HepG2 (cell line): ENCODE measurements around the gene VEGFB. TPM values are rescaled to one million over a fixed set of nuclear protein-coding genes. Genes with fewer than 3 reads are reported as not detected.

Source experiments
- FOXP1 ChIP-seq, 2 experiments: fragments of 450-650 bp in 1 of 2; IDR thresholded peaks; 2 replicates each; pipeline ENCODE4 v1.6.1; 2017 to 2018; ENCODE audit warnings: antibody characterized with exemption in 1 of 2
- HMG20B ChIP-seq: conservative IDR thresholded peaks from 2 replicates; pipeline ENCODE4 v1.6.1; 2016; ENCODE audit warnings: missing genetic modification reagents, missing compliant biosample characterization
- KAT7 ChIP-seq: IDR thresholded peaks from 2 replicates; pipeline ENCODE4 v1.6.1; 2018; ENCODE audit warnings: borderline replicate concordance, missing compliant biosample characterization
- PLSCR1 ChIP-seq: sonication (generic); formaldehyde crosslinking; IDR thresholded peaks from 2 replicates; pipeline ENCODE4 v1.5.0; 2020; ENCODE audit warnings: missing genetic modification reagents, mild to moderate bottlenecking, borderline replicate concordance
- SRSF4 ChIP-seq: fragments of 200-400 bp; formaldehyde crosslinking; IDR thresholded peaks from one replicate; pipeline ENCODE4 v1.6.1; 2018; ENCODE audit warnings: mild to moderate bottlenecking, low read depth, low read length, moderate library complexity; ENCODE audit not compliant: poor library complexity, severe bottlenecking
- STAT6 ChIP-seq: sonication (generic); formaldehyde crosslinking; IDR thresholded peaks from 2 replicates; pipeline ENCODE4 v1.4.0; 2020; ENCODE audit warnings: missing genetic modification reagents, mild to moderate bottlenecking, borderline replicate concordance
- TCF7 ChIP-seq: sonication (generic); IDR thresholded peaks from 2 replicates; pipeline ENCODE4 v1.6.1; 2016; ENCODE audit warnings: antibody characterized with exemption, low read depth
- YY1 ChIP-seq: IDR thresholded peaks from 2 replicates; pipeline ENCODE4 v1.6.1; 2011; ENCODE audit warnings: low read length, low read depth, moderate library complexity, mild to moderate bottlenecking; ENCODE audit not compliant: insufficient read depth, insufficient replicate concordance
- ZMAT3 ChIP-seq: sonication (generic); formaldehyde crosslinking; conservative IDR thresholded peaks from 2 replicates; pipeline ENCODE4 v1.7.0; 2021; ENCODE audit warnings: missing genetic modification reagents
- ZNF720 ChIP-seq: sonication (generic); formaldehyde crosslinking; IDR thresholded peaks from 2 replicates; pipeline ENCODE4 v1.4.0; 2020; ENCODE audit warnings: missing genetic modification reagents
- ZSCAN12 ChIP-seq: sonication (generic); formaldehyde crosslinking; IDR thresholded peaks from 2 replicates; pipeline ENCODE4 v1.9.0; 2021; ENCODE audit warnings: mild to moderate bottlenecking, missing genetic modification reagents
- polyA plus RNA-seq, 8 experiments: library from polyadenylated mRNA; depleted of rRNA in 3 of 8; stranded (reverse) in 7 of 8; unstranded in 1 of 8; fragments of >200 nt; fragmentation: Illumina TruSeq in 4 of 8; extraction: Trizol in 4 of 8; gene quantifications; 2 replicates each; pipeline versions ENCODE4 v1.2.1 to v1.2.3, GENCODE V29; 2011 to 2016; ENCODE audit warnings: low read depth in 4 of 8, missing spikeins in 1 of 8, mixed read lengths in 1 of 8; ENCODE audit not compliant: insufficient read depth in 1 of 8
- total RNA-seq, 5 experiments: library from RNA; depleted of rRNA; stranded (reverse); fragments of >200 nt; fragmentation: Illumina TruSeq; extraction: Trizol; gene quantifications; 2 replicates each; pipeline ENCODE4 v1.2.3, GENCODE V29; 2016; ENCODE audit warnings: low read depth in 1 of 5
- TF ChIP-seq, protein P1 (sequence below): sonication (generic); formaldehyde crosslinking; IDR thresholded peaks from 2 replicates; pipeline ENCODE4 v1.4.0; 2020; ENCODE audit warnings: missing genetic modification reagents, borderline replicate concordance
- TF ChIP-seq, protein P2 (sequence below): IDR thresholded peaks from 2 replicates; pipeline ENCODE4 v1.6.1; 2016; ENCODE audit warnings: control low read depth
- TF ChIP-seq, protein P3 (sequence below): IDR thresholded peaks from 2 replicates; pipeline ENCODE4 v1.4.0; 2020; ENCODE audit warnings: mild to moderate bottlenecking, missing genetic modification reagents
- TF ChIP-seq, protein P4 (sequence below): sonication (generic); formaldehyde crosslinking; IDR thresholded peaks from 2 replicates; pipeline ENCODE4 v1.9.0; 2021; ENCODE audit warnings: missing genetic modification reagents, borderline replicate concordance

Gene VEGFB
- total and polyA plus RNA-seq, 2 of the 13 experiments (the other 11 are each of a cell fraction or from before 2014, with no cell fraction given), result 9.0 to 11.3 TPM

DNA sequence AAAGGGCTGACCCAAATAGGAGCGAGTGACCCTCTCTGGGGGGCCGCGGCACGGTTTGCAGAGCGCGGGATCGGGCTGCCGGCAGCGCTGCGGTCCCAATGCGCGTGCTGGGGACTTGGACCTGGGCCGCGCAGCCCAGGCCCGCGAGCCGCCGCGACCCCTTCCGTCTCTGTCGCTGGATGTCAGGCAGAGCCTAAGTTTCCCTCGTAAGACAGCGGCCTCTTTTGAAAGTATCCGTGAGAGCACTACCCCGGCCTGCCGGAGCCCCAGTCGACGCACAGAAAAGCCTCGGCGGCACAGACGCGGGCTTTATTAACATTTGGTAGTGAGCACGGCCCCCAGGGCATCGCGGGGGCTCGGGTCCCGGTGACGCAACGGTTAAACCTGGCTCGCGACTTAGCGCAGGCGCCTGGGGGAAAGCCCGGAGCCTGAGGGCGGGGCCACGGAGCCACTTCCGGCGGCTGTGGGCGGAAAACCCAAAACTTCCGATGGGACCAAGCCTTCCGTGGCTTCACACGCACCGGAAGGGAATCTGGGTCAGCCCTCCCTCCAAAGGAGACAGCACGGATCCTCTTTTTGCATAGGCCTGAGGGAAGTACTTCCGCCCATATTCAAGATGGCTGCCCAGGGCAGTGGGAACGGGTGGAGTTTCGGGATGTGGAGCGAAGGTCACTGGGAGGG, 35.3 kb downstream of the VEGFB start (continued):
- TF ChIP-seq, protein P1, sequence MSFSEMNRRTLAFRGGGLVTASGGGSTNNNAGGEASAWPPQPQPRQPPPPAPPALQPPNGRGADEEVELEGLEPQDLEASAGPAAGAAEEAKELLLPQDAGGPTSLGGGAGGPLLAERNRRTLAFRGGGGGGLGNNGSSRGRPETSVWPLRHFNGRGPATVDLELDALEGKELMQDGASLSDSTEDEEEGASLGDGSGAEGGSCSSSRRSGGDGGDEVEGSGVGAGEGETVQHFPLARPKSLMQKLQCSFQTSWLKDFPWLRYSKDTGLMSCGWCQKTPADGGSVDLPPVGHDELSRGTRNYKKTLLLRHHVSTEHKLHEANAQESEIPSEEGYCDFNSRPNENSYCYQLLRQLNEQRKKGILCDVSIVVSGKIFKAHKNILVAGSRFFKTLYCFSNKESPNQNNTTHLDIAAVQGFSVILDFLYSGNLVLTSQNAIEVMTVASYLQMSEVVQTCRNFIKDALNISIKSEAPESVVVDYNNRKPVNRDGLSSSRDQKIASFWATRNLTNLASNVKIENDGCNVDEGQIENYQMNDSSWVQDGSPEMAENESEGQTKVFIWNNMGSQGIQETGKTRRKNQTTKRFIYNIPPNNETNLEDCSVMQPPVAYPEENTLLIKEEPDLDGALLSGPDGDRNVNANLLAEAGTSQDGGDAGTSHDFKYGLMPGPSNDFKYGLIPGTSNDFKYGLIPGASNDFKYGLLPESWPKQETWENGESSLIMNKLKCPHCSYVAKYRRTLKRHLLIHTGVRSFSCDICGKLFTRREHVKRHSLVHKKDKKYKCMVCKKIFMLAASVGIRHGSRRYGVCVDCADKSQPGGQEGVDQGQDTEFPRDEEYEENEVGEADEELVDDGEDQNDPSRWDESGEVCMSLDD, result no peak
- TF ChIP-seq ZNF720 (CRISPR knock-in tag), result no peak
- TF ChIP-seq, protein P2, sequence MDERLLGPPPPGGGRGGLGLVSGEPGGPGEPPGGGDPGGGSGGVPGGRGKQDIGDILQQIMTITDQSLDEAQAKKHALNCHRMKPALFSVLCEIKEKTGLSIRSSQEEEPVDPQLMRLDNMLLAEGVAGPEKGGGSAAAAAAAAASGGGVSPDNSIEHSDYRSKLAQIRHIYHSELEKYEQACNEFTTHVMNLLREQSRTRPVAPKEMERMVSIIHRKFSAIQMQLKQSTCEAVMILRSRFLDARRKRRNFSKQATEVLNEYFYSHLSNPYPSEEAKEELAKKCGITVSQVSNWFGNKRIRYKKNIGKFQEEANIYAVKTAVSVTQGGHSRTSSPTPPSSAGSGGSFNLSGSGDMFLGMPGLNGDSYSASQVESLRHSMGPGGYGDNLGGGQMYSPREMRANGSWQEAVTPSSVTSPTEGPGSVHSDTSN (CRISPR knock-in tag), result no peak
- TF ChIP-seq FOXP1 (IDR thresholded peaks at IDR 0.05), result no peak
- TF ChIP-seq FOXP1 (CRISPR knock-in tag; IDR thresholded peaks at IDR 0.05), result peak; percentile 26; the same call in 1 of the 2 replicates
- no peak for TF ChIP-seq KAT7 (CRISPR knock-in tag)
- peak; percentile 96 for TF ChIP-seq STAT6 (CRISPR knock-in tag)
- no peak for TF ChIP-seq ZSCAN12 (CRISPR knock-in tag)
- no peak for TF ChIP-seq SRSF4
- TF ChIP-seq PLSCR1 (CRISPR knock-in tag), result no peak
- TF ChIP-seq, protein P3, sequence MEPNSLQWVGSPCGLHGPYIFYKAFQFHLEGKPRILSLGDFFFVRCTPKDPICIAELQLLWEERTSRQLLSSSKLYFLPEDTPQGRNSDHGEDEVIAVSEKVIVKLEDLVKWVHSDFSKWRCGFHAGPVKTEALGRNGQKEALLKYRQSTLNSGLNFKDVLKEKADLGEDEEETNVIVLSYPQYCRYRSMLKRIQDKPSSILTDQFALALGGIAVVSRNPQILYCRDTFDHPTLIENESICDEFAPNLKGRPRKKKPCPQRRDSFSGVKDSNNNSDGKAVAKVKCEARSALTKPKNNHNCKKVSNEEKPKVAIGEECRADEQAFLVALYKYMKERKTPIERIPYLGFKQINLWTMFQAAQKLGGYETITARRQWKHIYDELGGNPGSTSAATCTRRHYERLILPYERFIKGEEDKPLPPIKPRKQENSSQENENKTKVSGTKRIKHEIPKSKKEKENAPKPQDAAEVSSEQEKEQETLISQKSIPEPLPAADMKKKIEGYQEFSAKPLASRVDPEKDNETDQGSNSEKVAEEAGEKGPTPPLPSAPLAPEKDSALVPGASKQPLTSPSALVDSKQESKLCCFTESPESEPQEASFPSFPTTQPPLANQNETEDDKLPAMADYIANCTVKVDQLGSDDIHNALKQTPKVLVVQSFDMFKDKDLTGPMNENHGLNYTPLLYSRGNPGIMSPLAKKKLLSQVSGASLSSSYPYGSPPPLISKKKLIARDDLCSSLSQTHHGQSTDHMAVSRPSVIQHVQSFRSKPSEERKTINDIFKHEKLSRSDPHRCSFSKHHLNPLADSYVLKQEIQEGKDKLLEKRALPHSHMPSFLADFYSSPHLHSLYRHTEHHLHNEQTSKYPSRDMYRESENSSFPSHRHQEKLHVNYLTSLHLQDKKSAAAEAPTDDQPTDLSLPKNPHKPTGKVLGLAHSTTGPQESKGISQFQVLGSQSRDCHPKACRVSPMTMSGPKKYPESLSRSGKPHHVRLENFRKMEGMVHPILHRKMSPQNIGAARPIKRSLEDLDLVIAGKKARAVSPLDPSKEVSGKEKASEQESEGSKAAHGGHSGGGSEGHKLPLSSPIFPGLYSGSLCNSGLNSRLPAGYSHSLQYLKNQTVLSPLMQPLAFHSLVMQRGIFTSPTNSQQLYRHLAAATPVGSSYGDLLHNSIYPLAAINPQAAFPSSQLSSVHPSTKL, result no peak; the same call in none of the 2 replicates
- TF ChIP-seq HMG20B (CRISPR knock-in tag), result peak; percentile 12; the same call in 1 of the 2 replicates
- peak; percentile 100 for TF ChIP-seq YY1
- TF ChIP-seq, protein P4, sequence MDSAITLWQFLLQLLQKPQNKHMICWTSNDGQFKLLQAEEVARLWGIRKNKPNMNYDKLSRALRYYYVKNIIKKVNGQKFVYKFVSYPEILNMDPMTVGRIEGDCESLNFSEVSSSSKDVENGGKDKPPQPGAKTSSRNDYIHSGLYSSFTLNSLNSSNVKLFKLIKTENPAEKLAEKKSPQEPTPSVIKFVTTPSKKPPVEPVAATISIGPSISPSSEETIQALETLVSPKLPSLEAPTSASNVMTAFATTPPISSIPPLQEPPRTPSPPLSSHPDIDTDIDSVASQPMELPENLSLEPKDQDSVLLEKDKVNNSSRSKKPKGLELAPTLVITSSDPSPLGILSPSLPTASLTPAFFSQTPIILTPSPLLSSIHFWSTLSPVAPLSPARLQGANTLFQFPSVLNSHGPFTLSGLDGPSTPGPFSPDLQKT, result no peak; the same call in 1 of the 2 replicates
- no peak for TF ChIP-seq TCF7
- TF ChIP-seq ZMAT3 (CRISPR knock-in tag), result no peak; the same call in 1 of the 2 replicates
